Skeletal muscle satellite cell (primary cell): Measurements from ENCODE around the gene QSER1.

Experiments used
- H3K27me3 ChIP-seq: 2 replicates; pipeline ENCODE4 v1.7.0; 2013; ENCODE audit warnings: low read length; ENCODE audit not compliant: control insufficient read depth, insufficient read depth
- H3K36me3 ChIP-seq: 2 replicates; pipeline ENCODE4 v1.7.0; 2013; ENCODE audit warnings: mild to moderate bottlenecking, control low read depth, low read length; ENCODE audit not compliant: insufficient read depth
- H3K4me1 ChIP-seq: 2 replicates; pipeline ENCODE4 v1.7.0; 2013; ENCODE audit warnings: low read length; ENCODE audit not compliant: control insufficient read depth, insufficient read depth
- H3K4me2 ChIP-seq: 2 replicates; pipeline ENCODE4 v1.7.0; 2013; ENCODE audit warnings: mild to moderate bottlenecking, low read length
- H3K4me3 ChIP-seq: 2 replicates; pipeline ENCODE4 v1.7.0; 2013; ENCODE audit warnings: low read length
- H3K9ac ChIP-seq: 2 replicates; pipeline ENCODE4 v1.7.0; 2013; ENCODE audit warnings: mild to moderate bottlenecking, low read depth, low read length, moderate library complexity
- H3K9me3 ChIP-seq: replicated peaks from 2 replicates; pipeline ENCODE4 v1.7.0; 2013; ENCODE audit warnings: mild to moderate bottlenecking, control low read depth, low read length

The QSER1 gene

DNA sequence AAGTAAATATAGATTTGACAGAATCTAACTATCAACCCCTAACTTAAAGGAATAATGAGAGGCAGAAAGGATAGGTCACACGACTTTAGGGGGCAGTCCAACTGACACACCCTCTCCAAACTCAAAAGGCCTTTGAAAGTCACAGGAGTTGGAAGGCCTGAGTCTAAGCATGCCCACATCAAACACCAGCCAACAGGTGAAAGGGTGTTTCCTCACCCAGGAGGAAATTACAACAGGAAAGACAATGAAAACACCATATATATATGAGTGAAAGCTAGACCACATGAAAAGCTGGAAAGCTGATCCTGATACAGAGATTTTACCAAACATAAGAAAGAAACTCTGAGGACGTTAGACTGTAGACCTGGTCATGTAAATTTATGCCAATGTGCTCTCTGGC lies 112.6 kb downstream of the QSER1 start:
- no peak overlapping the region for H3K4me3 ChIP-seq
- no peaks in the 10 kb centered on the region for H3K27me3 ChIP-seq
- H3K4me2 ChIP-seq, result no peak overlapping the region
- no peaks in the 10 kb centered on the region for H3K36me3 ChIP-seq
- no peaks in the 10 kb centered on the region for H3K9me3 ChIP-seq
- no peak overlapping the region for H3K9ac ChIP-seq
- H3K4me1 ChIP-seq, result peaks cover 12% of the 10 kb centered on the region

- Histone ChIP-seq H3K9ac (no peak overlapping the region), H3K4me1 (peaks cover 7% of the 10 kb centered on the region), H3K4me3 (no peak overlapping the region), H3K9me3 (no peaks in the 10 kb centered on the region), H3K27me3 (no peaks in the 10 kb centered on the region), H3K36me3 (no peaks in the 10 kb centered on the region), H3K4me2 (no peak overlapping the region)
Measured at GRCh38 chr11:33006010-33006409, 113.4 kb downstream of the QSER1 start.

- Histone ChIP-seq H3K9me3 (no peaks in the 10 kb centered on the region), H3K36me3 (no peaks in the 10 kb centered on the region), H3K4me3 (no peak overlapping the region), H3K27me3 (no peaks in the 10 kb centered on the region), H3K4me2 (no peak overlapping the region), H3K4me1 (peaks cover 51% of the 10 kb centered on the region), H3K9ac (no peak overlapping the region)
Measured at GRCh38 chr11:33013755-33014154, 121.1 kb downstream of the QSER1 start.

DNA sequence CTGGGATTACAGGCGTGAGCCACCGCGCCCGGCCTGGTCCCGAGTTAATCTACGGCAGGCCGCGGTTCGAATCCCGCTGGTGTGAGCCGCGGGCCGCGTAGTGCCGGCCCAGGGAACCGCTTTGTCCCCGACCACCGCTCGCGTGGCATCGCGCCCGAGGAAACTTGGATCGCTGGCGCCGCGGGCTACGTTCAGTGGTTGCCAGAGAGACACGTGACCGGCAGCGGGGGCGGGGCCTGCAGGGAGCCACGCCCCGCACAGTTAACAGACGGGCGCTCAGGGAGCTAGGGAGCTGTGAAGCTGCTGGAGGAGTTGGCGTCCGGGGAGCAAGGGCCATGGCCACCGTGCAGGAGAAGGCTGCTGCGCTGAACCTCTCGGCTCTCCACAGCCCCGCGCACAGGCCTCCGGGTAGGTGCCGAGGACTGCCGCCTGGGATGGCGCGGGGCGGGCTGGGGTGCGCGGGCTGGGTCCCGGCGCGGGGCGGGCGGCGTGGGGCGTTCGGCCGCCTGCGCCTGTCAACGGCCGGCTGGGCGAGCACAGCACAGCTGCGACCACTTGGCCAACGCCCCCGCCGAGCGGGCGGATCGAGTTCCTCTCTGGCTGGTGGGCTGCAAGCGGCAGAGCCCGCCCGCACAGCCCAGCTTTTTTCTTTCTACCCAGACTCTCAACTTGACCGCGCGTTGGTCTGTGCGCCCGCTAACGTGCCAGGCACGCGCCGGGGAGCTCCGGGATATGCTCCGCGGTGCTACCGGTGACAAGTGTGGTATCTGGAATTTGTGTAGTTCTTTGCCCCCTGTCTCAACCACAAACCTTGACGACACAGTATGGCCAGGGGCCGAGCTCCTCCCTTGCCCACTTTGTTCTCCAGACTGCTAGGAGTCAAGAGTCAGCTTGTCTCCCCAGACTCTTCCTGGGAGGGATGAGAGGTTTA lies 123.3 kb downstream of the QSER1 start, which contains the start of gene DEPDC7:
TSS of gene DEPDC7 (plus strand) at position 258 of the 931 bp plus-strand sequence. CDS start at position 336, 78 bp downstream.
- Histone ChIP-seq H3K4me3 (peak within 1 kb of the TSS; percentile 82), H3K4me1 (peaks cover 51% of the 10 kb centered on the region), H3K36me3 (no peaks in the 10 kb centered on the region), H3K9me3 (no peaks in the 10 kb centered on the region), H3K4me2 (peak within 1 kb of the TSS; percentile 85), H3K9ac (peak within 1 kb of the TSS; percentile 77), H3K27me3 (no peaks in the 10 kb centered on the region)

- no peaks in the 10 kb centered on the region for H3K27me3 ChIP-seq
- H3K4me2 ChIP-seq, result peak overlapping the region; percentile 85
- H3K9ac ChIP-seq, result peak overlapping the region; percentile 77
- no peaks in the 10 kb centered on the region for H3K36me3 ChIP-seq
- no peaks in the 10 kb centered on the region for H3K9me3 ChIP-seq
- H3K4me3 ChIP-seq, result peak overlapping the region; percentile 82
- peaks cover 48% of the 10 kb centered on the region for H3K4me1 ChIP-seq
Measured at GRCh38 chr11:33016654-33017053, 124.0 kb downstream of the QSER1 start.

DNA sequence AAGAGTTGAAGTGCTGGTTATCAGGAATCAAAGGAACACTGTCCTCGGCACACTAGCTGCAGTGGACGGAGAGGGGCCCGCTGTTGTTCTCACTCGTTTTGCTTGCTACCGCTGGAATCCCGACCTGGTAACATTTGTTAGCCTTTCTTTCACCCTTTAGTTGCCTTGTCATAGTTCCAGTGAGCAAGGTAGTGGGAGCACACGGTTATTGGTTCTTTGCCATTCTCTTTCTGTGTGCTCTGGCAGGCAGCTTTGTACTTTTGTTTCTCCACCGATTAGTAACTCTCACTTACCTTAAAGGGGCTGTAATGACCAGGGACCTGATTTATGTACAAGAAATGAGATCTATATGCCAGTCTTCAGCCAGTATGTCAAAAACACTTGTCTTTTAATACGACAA lies 124.9 kb downstream of the QSER1 start:
- Histone ChIP-seq H3K4me2 (peak overlapping the region; percentile 85), H3K36me3 (no peaks in the 10 kb centered on the region), H3K9me3 (no peaks in the 10 kb centered on the region), H3K27me3 (no peaks in the 10 kb centered on the region), H3K4me3 (peak overlapping the region; percentile 82), H3K9ac (no peak overlapping the region), H3K4me1 (peaks cover 43% of the 10 kb centered on the region)

DNA sequence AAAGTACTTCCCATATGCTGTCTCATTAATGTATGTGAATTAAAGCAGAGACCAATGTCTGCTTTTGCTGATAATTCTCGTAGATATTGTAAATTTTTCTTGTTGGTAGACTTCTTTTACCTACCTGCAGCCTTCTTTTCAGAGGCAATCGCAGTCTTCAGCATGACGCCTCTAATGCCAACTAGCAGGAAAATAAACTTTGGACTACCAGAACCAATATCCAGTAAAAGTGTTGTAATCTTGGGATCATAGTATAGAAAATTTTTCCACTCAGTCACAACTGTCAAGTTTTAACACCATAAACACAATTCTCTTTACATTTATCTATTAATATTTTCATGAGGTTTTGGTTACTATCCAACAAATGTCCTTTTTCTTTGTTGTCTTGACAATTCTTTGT lies 125.4 kb downstream of the QSER1 start:
- H3K4me2 ChIP-seq, result peak overlapping the region; percentile 85
- peaks cover 41% of the 10 kb centered on the region for H3K4me1 ChIP-seq
- H3K9ac ChIP-seq, result no peak overlapping the region
- peak overlapping the region; percentile 82 for H3K4me3 ChIP-seq
- no peaks in the 10 kb centered on the region for H3K36me3 ChIP-seq
- H3K27me3 ChIP-seq, result no peaks in the 10 kb centered on the region
- H3K9me3 ChIP-seq, result no peaks in the 10 kb centered on the region

DNA sequence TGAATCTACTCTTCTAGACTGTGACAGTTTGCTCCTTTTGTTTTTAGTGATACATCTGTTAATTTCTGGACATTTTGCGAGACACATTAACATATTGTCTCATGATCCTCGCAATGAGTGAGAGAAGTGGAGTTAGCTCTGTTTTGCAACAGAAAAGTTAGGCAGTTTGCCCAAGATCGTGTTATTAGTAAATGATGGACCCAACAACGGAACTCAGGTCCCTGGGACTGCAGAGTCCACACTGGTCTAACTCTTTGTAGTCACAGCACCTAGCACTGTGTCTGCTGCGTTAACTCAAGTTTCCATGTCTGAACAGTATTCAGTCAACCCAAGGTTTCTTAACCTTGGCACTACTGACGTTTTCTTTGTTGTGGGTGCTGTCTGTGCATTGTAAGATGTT lies 126.2 kb downstream of the QSER1 start:
- Histone ChIP-seq H3K9ac (no peak overlapping the region), H3K4me3 (no peak overlapping the region), H3K36me3 (no peaks in the 10 kb centered on the region), H3K4me1 (peaks cover 37% of the 10 kb centered on the region), H3K27me3 (no peaks in the 10 kb centered on the region), H3K4me2 (no peak overlapping the region), H3K9me3 (no peaks in the 10 kb centered on the region)

- H3K4me3 ChIP-seq, result no peak overlapping the region
- H3K9ac ChIP-seq, result no peak overlapping the region
- H3K27me3 ChIP-seq, result no peaks in the 10 kb centered on the region
- H3K4me2 ChIP-seq, result no peak overlapping the region
- H3K9me3 ChIP-seq, result no peaks in the 10 kb centered on the region
- peaks cover 32% of the 10 kb centered on the region for H3K4me1 ChIP-seq
- peaks cover 2% of the 10 kb centered on the region for H3K36me3 ChIP-seq
Measured at GRCh38 chr11:33021501-33021900, 128.9 kb downstream of the QSER1 start.

DNA sequence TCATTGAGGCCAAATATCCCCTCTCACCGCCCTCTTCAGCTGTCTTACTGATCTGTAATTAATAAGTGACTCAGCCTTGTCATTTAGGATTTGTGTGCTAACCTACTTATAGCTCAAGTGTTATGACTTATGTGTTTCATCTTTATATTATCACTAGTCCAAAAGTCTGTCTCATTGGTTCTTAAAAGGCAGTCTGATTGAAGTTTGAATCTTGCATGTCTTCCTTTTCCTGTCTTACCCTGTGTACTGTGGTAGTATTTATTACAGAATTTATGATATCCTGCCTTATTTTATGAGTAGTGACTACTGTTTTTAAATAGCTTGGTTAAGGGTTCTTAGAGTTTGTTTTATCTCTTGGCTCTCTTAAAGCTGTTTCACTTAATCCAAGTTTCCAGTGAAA lies 129.3 kb downstream of the QSER1 start:
- Histone ChIP-seq H3K4me2 (no peak overlapping the region), H3K27me3 (no peaks in the 10 kb centered on the region), H3K4me1 (peaks cover 29% of the 10 kb centered on the region), H3K4me3 (no peak overlapping the region), H3K9me3 (no peaks in the 10 kb centered on the region), H3K36me3 (peaks cover 5% of the 10 kb centered on the region), H3K9ac (no peak overlapping the region)

- H3K9me3 ChIP-seq, result no peaks in the 10 kb centered on the region
- peaks cover 5% of the 10 kb centered on the region for H3K36me3 ChIP-seq
- H3K4me2 ChIP-seq, result no peak overlapping the region
- no peak overlapping the region for H3K4me3 ChIP-seq
- peaks cover 20% of the 10 kb centered on the region for H3K4me1 ChIP-seq
- no peaks in the 10 kb centered on the region for H3K27me3 ChIP-seq
- H3K9ac ChIP-seq, result no peak overlapping the region
Measured at GRCh38 chr11:33025339-33025722, 132.7 kb downstream of the QSER1 start.

- Histone ChIP-seq H3K9ac (no peak overlapping the region), H3K36me3 (peaks cover 12% of the 10 kb centered on the region), H3K4me1 (peaks cover 14% of the 10 kb centered on the region), H3K4me3 (no peak overlapping the region), H3K9me3 (no peaks in the 10 kb centered on the region), H3K4me2 (peak overlapping the region; percentile 44), H3K27me3 (no peaks in the 10 kb centered on the region)
Measured at GRCh38 chr11:33027233-33027632, 134.6 kb downstream of the QSER1 start.
